Ishikawa (cell line): Measurements from ENCODE around the gene NIM1K.

Experiments
- CEBPB ChIP-seq: IDR thresholded peaks from 2 replicates; pipeline ENCODE4 v1.6.1; 2012
- CREB1 ChIP-seq: IDR thresholded peaks from 2 replicates; pipeline ENCODE4 v1.6.1; 2012; ENCODE audit warnings: low read depth
- EGR1 ChIP-seq: IDR thresholded peaks from 2 replicates; pipeline ENCODE4 v1.6.1; 2012
- EP300 ChIP-seq: IDR thresholded peaks from 2 replicates; pipeline ENCODE4 v1.6.1; 2012; ENCODE audit warnings: borderline replicate concordance
- FOXM1 ChIP-seq: IDR thresholded peaks from 2 replicates; pipeline ENCODE4 v1.6.1; 2012; ENCODE audit warnings: low read depth, borderline replicate concordance
- RAD21 ChIP-seq: IDR thresholded peaks from 2 replicates; pipeline ENCODE4 v1.6.1; 2012; ENCODE audit warnings: low read depth
- TAF1 ChIP-seq: IDR thresholded peaks from 2 replicates; pipeline ENCODE4 v1.6.1; 2012; ENCODE audit warnings: low read depth, mild to moderate bottlenecking
- TCF12 ChIP-seq: IDR thresholded peaks from 2 replicates; pipeline ENCODE4 v1.6.1; 2012; ENCODE audit warnings: low read depth
- TEAD4 ChIP-seq: IDR thresholded peaks from 2 replicates; pipeline ENCODE4 v1.6.1; 2012
- USF1 ChIP-seq: IDR thresholded peaks from 2 replicates; pipeline ENCODE4 v1.6.1; 2012
- YY1 ChIP-seq: IDR thresholded peaks from 2 replicates; pipeline ENCODE4 v1.6.1; 2012; ENCODE audit warnings: low read depth
- ZBTB7A ChIP-seq: IDR thresholded peaks from 2 replicates; pipeline ENCODE4 v1.6.1; 2012; ENCODE audit warnings: low read depth
- TF ChIP-seq, protein P1 (sequence below): IDR thresholded peaks from 2 replicates; pipeline ENCODE4 v1.6.1; 2012; ENCODE audit warnings: low read depth, mild to moderate bottlenecking
- TF ChIP-seq, protein P2 (sequence below): IDR thresholded peaks from 2 replicates; pipeline ENCODE4 v1.6.1; 2012

GRCh38 chr5:43152946-43153345 is 39.1 kb upstream of the NIM1K start:
- TF ChIP-seq EP300: no peak
- no peak for TF ChIP-seq FOXM1
- TF ChIP-seq, protein P1, sequence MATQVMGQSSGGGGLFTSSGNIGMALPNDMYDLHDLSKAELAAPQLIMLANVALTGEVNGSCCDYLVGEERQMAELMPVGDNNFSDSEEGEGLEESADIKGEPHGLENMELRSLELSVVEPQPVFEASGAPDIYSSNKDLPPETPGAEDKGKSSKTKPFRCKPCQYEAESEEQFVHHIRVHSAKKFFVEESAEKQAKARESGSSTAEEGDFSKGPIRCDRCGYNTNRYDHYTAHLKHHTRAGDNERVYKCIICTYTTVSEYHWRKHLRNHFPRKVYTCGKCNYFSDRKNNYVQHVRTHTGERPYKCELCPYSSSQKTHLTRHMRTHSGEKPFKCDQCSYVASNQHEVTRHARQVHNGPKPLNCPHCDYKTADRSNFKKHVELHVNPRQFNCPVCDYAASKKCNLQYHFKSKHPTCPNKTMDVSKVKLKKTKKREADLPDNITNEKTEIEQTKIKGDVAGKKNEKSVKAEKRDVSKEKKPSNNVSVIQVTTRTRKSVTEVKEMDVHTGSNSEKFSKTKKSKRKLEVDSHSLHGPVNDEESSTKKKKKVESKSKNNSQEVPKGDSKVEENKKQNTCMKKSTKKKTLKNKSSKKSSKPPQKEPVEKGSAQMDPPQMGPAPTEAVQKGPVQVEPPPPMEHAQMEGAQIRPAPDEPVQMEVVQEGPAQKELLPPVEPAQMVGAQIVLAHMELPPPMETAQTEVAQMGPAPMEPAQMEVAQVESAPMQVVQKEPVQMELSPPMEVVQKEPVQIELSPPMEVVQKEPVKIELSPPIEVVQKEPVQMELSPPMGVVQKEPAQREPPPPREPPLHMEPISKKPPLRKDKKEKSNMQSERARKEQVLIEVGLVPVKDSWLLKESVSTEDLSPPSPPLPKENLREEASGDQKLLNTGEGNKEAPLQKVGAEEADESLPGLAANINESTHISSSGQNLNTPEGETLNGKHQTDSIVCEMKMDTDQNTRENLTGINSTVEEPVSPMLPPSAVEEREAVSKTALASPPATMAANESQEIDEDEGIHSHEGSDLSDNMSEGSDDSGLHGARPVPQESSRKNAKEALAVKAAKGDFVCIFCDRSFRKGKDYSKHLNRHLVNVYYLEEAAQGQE: no peak
- TF ChIP-seq YY1: no peak
- TF ChIP-seq EGR1: no peak
- TF ChIP-seq TAF1: no peak
- TF ChIP-seq, protein P2, sequence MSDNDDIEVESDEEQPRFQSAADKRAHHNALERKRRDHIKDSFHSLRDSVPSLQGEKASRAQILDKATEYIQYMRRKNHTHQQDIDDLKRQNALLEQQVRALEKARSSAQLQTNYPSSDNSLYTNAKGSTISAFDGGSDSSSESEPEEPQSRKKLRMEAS: no peak
- no peak for TF ChIP-seq CEBPB
- no peak for TF ChIP-seq CREB1
- no peak for TF ChIP-seq ZBTB7A
- TF ChIP-seq RAD21: no peak
- TF ChIP-seq TCF12: no peak
- no peak for TF ChIP-seq USF1
- TF ChIP-seq TEAD4: no peak
